Erythroblast (primary cell): ENCODE data around the gene NR2F1-AS1.
"Not testable (repeated sequence)": the region's sequence is repeated elsewhere in the genome, so short reads cannot be mapped to it uniquely, and the experiment has no call there.

Experiments used
- DNase-seq, 2 experiments: peaks; one replicate each; lab custom pipeline; 2025; lab: John Stamatoyannopoulos, UW
- GATA1 ChIP-seq: IDR thresholded peaks from 2 replicates; pipeline ENCODE4 v1.6.1; 2011; ENCODE audit warnings: low read depth, mild to moderate bottlenecking, control low read depth, low read length, moderate library complexity
- POLR2A ChIP-seq: IDR thresholded peaks from 2 replicates; pipeline ENCODE4 v1.6.1; 2011; ENCODE audit warnings: mild to moderate bottlenecking, low read length

NR2F1-AS1 gene

GRCh38 chr5:93572101-93572607 is 8.9 kb downstream of the NR2F1-AS1 start:
- no peak for DNase-seq

DNA sequence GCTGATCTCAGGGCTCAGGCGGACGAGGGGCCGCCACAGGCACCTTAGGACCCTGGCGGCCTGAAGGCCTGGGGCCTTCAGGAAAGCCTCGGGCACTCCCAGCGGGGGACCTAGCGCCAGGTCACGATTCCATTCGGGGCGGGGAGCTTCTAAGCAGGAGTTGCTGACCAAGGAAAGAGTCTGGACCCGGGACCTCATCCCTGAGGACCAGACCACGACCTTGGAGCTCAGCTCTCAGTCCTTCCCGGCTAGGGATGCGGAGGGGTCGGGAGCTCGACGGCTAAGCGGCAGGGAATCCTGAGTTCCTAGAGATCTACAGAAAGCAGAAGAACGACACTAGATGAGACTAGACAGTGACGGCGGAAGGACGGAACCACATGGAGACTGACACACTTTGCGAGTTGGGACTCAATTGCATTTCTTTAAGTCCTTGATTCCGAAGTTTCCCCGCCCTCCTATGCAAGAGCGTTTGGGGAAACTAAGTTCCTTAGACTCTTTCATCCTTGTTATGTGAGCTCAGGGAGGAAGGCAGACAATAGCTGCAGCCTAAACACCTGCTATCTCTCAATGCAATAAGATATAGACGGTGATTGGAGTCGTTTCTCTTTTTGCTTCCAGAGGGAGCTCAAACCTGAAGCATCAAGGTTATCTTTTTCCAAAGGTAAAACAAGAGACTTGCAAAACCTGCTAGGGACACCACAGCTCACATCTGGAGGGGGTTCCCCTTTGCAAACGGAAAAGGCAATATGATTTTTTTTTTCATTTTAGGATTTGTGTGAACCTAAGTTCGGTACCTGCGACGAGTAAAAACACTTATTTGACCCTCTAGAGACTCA is 9.7 kb downstream of the NR2F1-AS1 start:
- TF ChIP-seq POLR2A (no peak), GATA1 (no peak)
- no peak for DNase-seq

More at GRCh38 chr5:93572101-93572607, 8.9 kb downstream of the NR2F1-AS1 start:
- TF ChIP-seq GATA1: no peak
- no peak for TF ChIP-seq POLR2A

DNA sequence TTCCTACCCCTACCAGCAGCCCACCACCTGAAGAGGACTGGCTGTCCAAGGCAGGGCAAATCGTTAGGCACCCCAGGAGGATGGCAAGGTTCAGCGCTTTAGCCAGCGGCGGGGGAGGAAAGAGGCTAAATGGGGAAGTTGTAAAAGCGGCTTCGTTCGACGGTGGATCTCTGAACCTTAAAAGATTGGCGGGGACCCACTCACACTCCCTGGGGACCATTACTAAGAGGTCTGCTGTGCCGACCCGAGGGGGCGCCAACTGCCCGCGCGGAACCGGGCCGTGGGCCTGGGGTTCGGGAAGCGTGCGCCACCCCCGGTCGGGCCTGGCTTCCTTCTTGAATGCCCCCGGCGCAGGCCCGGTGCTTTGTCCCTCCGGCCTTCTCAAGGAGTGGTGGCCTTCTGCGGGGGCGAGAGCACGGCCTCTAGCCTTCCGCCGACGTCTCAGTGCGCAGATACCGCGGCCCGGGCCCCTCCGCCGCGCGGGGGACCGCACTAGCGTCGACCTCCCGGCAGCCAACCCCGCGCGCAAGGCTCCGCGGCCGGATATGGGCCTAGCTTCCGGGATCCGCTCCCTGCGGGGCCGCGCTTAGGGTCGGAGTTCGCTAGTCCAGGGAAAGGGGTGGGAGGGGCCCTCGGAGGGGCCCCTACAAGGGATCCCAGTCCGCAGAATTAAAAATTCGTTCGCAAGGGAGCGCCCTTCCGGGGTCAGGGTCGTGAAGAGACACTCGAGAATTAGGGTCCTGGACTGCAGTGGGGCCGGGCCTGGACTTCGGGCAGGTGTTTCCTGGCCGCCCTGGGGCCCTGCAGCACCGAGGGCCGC is 10.5 kb downstream of the NR2F1-AS1 start:
- TF ChIP-seq POLR2A (no peak), GATA1 (no peak)
- no peak for DNase-seq

DNA sequence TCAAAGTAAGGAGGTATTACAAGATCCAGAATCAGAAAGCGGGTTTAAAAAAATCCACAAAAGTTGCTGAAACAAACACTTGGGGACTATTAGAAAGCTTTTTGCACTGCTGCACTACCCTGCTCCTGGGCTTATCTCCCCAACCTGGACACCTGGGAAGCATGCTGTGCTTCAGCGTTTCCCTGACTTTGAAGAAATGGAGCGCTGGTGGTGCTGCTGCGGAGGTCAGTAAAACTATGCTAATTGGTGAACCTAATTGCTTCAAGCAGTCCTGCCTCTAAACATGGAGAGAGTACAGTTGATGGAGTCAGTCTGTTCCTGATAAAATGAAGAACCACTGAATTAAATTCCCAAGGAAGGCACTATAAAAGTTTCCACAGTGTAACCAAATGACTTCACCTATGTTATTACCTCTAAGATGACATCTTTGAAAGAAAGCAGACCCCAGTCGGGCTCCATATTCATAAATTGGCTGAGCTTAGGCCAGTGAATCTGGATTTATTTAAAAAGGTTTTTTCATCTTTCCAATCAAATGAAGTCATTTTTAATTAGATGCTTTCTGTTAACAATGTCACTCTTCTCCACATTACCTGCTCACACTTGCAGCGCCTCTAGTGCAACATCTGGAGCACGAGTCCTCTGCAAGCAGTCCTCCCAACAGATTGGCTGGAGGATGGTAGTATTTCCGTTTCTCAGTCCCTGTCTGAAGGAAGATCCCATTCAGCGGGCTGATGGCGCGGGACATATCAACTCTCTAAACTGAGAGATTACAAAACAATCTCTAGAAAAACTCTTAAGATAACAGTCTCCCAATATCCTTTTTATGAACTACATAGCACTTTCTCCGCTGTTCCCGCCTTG is 11.5 kb downstream of the NR2F1-AS1 start:
- TF ChIP-seq GATA1 (no peak), POLR2A (no peak)
- no peak for DNase-seq

DNA sequence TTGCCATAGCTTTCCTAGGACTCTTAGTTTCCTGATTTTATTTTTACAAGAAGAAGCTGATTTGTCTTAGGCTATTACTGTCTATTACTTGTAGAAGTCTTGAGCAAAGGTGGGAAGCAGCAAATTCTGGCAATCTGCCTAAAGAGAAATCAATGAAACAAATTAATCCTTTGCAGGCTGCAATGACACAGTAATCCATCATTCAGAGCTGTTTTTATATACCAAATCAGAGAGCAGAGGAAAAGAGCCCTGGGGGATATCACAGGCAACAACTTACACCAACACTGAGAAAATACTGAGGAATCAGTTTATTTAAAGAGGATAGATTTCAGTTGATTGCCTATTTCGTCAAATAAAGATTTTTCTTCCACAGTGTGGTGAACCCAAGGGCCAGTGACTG is 13.6 kb downstream of the NR2F1-AS1 start:
- DNase-seq: no peak
- TF ChIP-seq GATA1 (no peak), POLR2A (no peak)

DNA sequence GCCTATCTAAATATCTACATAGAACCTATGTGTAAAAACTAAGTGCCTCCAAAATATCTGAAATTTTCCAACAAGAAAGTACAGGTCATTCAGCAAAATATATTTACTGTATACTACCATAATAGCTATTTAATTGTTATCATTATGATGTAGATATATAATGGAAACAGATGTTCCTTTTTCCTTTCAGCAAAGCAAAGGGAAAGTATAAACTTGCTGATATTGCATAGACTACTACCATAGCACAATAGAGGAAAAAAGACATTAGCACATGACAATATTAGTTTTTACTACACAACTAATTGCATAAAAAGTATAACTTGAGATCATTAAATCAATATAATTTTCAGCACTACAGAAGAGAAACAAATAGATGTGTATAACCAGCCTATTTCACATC is 14.9 kb downstream of the NR2F1-AS1 start:
- no peak for DNase-seq
- TF ChIP-seq POLR2A: no peak
- no peak for TF ChIP-seq GATA1

GRCh38 chr5:93557021-93557604 is 23.9 kb downstream of the NR2F1-AS1 start:
- TF ChIP-seq GATA1 (no peak), POLR2A (no peak)
- no peak for DNase-seq

DNA sequence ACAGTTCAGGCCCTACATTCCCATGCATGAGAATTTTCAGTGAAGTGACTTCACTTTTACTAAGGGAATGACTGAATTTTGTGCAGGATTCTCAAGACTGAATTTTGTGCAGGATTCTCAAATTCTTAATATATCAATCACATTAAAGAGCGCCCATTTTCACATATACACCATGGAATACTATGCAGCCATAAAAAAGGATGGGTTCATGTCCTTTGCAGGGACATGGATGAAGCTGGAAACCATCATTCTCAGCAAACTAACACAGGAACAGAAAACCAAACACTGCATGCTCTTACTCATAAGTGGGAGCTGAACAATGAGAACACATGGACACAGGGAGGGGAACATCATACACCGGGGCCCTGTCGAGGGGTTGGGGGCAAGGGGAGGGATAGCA is 31.4 kb downstream of the NR2F1-AS1 start:
- not testable (repeated sequence) for DNase-seq

GRCh38 chr5:93545872-93546271 is 35.1 kb downstream of the NR2F1-AS1 start:
- no peak for DNase-seq
- TF ChIP-seq POLR2A (no peak), GATA1 (no peak)

DNA sequence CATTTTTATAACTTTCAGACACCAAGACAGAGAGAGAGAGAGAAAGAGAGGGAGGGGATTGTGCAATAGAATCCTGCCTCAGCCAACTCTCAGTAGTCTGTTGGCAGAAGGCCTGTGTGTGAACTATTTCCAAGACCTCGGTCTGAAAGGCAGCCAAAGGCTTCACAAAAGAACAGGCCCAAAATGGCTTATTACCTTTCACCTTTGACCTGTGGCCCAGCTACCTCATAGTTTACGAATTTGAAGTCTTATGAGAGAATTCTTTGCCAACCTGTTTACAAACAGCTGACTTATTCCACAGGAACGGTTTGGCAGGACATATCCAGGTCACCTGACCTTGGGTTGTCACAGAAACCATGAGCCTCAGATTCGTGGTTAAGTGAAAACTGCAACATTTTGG is 48.6 kb downstream of the NR2F1-AS1 start:
- no peak for DNase-seq
- TF ChIP-seq GATA1: no peak
- no peak for TF ChIP-seq POLR2A

DNA sequence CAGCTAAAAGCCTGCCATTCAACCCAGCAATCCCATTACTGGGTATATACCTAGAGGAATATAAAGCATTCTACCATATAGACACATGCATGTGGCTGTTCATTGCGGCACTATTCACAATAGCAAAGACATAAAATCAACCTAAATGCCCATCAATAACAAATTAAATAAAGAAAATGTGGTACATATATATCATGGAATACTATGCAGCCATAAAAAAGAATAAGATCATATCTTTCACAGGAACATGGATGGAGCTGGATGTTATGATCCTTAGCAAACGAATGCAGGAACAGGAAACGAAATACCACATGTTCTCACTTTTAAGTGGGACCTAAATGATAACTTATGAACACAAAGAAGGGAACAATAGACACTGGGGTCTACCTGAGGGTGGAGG is 59.2 kb downstream of the NR2F1-AS1 start:
- not testable (repeated sequence) for DNase-seq

- TF ChIP-seq GATA1: no peak
- TF ChIP-seq POLR2A: no peak
- no peak for DNase-seq
Observed at GRCh38 chr5:93519740-93520139, 61.3 kb downstream of the NR2F1-AS1 start.

GRCh38 chr5:93517828-93518227 is 63.2 kb downstream of the NR2F1-AS1 start:
- DNase-seq: no peak
- TF ChIP-seq GATA1 (no peak), POLR2A (no peak)

- TF ChIP-seq POLR2A: no peak
- TF ChIP-seq GATA1: no peak
Observed at GRCh38 chr5:93513298-93513697, 67.7 kb downstream of the NR2F1-AS1 start.

More at GRCh38 chr5:93513298-93513697, 67.7 kb downstream of the NR2F1-AS1 start:
- DNase-seq: no peak
